GF-D8 (cell line): ENCODE measurements around the gene HSD17B2.

Source experiments
- DNase-seq: peaks from one replicate; lab custom pipeline; 2025; lab: John Stamatoyannopoulos, UW

Gene HSD17B2

DNA sequence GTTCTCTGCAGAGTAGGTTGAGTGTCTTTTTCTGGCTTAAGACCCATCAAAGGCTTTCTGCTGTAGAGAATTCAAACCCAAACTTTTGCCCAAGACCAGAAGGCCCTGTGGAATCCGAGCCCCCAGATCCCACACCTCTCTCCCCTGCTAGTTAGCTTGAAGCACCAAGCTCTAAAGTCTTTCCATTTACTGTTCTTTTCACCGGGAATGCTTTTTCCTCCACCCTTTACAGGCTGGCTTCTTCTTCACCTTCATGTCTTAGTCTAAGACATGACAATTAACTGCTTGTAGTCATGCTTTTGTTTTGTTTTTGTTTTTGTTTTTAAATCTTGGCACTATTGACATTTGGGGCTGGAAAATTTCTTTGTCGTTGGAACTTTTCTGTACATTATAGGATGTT, 15.5 kb downstream of the HSD17B2 start:
- DNase-seq: no peak

DNA sequence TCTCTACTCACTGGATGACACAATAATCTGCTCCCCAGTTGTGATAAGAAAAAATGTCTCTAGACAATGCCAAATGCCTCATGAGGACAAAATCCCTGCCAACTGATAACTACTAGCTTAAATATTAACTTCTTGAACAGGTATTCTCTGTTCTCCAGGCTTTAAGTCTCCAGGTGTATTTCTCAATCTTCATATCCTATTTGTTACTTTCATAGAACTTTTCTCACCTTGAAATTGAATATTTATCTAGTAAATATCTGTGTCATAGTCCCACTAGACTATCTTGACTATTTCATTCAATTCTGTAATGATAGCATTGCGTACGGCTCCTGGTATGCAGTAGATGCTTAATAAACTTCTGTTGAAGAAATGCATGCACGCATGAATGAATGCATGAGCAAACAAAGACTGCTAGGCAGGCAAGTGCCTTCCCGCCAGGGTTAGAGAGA, 15.9 kb downstream of the HSD17B2 start:
- DNase-seq: no peak

DNA sequence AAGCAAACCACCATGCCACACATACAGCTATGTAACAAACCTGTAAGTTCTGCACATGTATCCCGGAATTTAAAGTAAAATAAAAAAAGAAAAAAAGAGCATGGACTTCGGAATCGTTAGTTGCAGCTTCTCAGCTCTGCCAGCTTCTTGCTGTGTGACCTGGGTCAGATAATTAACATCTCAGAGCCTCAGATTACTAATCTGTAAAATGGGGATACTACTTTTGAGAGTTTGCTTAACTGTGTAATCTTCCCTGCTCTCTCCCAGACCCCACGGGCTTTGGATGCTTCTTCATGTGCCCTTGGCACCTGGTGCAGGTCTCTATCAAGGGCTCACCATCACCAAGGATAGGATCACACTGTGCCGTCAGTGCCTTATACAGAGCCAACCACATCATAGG, 16.6 kb downstream of the HSD17B2 start:
- DNase-seq: no peak

DNA sequence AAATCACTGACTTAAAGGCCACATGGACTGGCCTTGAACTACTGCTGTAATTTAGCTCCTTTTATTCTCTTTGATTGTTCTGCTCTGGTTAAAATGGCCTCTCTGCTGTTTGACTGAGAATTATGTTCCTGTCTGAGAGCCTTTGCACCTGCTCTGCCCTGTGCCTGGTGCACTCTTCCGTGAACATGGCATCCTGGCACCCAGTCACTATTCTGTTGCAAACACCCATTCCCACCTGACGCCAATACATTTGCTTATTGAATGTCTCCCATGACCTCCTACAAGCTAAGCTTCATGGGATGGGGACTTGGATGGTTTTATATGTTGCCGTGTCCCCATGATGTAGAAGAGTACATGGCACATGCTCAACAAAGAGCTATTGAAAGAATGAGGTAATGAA, 20.1 kb downstream of the HSD17B2 start:
- DNase-seq: no peak

DNA sequence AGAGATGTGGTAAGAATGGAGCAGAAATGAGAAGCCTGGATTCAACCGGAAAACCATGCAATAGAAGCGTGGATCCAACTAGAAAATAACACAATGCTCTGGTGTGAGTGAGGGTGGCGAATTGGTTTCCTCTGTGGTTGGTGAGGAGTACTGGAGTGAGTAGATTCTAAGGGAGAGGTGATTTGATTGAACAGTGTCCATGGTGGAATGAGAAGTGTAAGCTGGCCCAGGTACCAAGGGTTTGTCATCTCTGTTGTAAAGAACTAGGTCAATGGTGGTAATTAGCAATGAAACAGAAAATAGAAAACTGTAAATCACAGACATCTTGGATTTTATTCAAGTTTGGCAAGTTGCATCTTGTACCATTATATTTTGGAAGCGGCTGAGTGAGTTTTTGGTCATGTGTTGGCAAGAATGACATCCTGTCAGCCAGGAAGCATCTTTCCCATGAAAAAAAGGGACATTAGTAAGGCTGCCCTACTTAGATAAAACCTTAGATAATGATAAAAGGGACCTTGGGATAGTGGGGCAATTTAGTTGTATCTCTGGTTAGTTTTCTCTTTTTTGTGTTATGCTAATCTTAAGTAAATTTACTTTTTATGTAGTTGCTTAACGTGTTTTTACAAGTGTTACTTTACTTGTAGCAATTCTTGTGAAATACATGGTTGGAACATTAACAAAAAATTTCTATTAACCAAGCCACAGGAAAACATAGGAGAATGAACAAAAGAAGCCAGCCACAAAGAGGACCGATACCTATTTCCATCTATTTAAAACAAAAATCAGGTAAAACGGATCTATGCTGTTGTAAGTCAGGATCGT, 20.9 kb downstream of the HSD17B2 start:
- DNase-seq: no peak

DNA sequence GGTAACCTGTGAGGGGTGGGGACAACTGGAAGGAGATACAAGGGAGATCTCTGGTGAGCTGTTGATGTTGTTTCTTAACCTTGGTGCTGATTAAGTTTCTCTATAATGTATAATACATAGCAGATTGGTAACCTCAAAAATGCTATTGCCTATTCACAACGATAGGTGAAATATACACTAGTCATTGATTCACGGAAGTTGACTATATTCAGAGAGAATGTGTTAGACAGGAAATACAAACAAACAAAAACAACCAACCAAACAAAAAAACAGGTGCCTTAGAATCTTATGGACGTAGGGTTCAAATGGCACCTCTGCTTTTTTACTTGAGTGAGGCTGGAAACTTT, 21.5 kb downstream of the HSD17B2 start:
- DNase-seq: no peak

DNA sequence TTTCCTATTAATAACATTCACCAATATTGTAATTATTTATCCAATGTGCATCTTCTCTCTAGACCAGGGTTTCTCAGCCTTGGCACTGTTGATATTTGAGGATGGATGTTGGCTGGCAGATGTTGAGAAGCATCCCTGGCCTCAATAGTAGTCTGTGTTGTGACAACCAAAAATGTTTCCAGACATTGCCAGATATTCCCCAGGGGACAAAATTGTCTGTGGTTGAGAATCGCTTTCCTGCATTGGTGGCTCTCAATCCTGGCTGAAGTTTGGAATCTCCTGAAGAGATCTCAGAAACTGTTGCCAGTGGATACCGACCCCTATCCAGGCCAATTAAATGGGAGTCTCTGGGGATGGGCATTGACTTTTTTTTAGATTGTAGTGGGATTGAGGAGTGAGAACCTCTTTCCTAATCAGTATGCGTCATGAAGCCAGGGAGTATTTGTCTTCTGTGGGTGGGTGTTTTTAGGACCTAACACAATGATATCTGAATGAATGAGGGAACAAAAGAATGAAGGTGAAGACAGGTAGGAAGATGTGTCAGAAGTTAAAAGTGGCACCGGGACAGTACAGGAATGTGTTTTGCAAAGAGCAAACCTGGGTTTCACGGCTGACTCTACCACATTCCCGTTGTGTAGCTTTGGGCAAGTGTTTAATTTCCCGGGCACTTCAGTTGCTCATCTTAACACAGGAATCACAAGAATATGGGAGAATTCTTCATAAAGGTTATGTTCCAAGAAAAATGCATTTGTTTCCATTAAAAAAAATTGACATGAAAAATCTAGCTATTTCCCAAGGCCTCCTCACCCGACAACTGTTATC, 24.3 kb downstream of the HSD17B2 start:
- DNase-seq: no peak

DNA sequence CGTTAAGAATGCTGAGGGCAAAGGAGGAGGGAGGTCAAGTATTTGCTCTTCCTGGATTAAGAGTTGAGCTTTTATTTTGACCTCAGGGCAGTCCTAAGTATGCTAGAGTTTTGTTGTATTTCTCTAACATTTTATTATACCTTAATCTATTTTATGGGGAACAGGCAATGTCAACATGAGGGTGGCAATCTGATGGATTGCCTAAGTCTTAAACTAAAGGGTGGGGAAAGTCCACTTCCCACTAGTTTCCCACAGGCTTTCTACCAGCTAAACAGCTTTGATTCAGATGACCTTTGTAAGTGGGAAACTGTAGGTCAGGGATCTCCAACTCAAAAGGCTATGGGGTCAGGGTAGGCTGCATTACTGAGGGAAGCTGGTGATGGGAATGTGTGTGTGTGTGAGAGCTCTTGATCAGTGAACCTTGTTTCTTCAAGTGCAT, 24.9 kb downstream of the HSD17B2 start:
- no peak for DNase-seq

DNA sequence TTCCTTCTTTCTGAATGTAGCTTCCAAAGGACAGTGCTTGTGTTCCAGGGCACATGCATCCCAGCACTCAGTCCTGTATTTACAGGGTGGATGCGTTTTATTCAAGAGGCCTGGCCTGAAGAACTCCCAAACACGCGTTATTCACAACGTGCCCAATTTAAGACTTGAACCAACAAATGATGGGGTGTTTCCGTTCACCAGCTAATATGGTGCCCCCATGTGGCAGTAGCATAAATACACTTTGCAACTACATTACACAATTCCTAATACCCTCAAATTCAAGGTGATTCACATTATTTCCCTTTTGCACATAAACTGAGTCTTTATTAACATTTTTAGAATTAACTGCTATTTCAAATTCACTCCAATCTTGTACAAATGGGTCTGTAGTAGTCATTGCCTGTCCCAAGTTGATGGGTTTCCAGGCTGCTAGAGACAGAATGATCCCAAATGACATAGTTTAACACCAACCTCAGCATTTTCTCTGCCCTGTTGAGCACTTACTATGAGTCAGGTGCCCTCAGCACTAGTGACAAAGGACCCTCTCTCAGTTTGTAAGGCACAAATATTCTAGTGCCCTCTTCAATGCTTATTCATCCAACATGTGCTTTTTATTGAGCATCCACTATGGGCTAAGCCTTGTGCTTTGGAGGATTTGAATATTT, 26.9 kb downstream of the HSD17B2 start:
- DNase-seq: no peak

DNA sequence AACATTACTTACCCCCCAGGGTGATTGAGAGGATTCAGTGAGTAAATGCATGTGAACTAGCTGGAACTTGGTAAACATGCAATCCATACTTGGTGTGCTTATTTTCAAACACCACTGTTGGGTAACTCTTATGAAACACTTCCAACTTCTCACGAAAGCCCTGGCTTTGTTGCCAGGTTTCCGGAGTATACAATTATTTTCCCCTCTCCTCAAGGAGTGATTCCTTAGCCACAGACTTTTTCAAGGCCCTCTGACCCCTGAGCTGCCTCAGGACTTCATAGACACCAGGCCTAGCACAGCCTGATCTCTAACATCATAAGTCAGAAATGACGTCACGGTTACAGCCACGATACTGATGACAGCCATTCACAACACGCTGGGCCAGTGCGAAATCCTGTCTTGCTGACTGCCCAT, 27.6 kb downstream of the HSD17B2 start:
- no peak for DNase-seq

DNA sequence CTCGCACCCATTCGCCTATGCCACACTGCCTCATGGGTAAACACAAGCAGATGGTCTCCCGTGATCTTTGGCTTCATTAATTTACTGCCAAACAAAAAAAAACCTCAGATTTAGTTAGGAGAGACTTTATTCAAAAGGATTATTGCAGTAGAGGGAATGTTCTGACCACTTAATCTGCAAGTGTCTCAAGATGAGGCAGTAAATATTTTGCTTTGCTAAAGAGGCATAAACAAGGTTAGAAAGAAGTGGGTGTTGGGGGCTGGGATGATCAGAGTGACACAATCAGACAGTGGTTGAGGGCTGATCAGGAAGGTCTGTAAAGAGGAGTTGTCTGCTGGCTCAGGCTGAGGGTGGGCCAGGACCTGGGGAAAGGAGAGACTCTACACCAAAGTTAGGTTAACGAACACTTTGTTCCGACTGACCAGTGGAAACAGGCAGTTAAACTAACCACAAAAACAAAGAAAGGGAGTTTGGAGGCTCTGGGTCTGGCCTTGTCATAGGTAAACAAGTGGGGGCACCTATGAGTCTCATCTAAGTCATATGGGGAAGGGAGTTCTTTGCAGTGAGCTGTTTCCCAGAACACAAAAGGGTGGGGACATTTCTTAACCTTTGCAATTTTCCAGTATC, 28.5 kb downstream of the HSD17B2 start:
- DNase-seq: no peak

DNA sequence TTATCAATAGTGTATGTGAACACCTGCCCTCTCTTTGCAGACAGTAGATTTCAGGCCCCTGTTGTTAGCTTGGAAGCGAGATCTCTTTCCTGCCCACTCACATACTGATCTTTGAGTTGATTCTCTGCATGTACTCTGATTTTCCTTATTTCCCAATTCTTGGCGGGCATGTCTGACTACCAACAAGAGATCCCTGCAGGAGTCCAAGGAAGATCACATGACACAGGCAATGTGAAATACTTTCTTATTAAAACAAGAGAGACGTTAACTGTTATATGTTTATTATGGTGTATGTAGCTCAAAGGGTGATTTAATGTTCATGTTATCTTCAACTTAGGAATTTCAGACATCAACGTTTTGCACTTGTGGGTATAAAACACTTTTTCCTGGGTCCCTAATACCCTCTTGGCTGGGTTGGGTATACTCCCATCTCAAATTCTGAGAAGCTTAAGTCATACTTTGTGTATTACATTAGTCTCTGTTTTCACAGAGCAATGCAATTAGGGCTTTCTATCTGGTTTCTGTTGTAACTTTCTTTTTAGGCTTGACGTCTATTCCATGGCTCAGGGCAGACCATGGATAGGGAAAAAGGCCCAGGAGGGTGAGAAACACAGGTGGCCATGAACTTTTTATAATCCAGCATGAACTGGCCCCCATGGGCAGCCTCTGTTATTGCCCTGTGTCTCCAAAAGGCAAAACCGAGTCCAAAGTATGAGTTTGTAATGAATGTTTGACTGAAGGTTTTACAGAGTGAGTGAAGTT, 32.2 kb downstream of the HSD17B2 start:
- no peak for DNase-seq

DNA sequence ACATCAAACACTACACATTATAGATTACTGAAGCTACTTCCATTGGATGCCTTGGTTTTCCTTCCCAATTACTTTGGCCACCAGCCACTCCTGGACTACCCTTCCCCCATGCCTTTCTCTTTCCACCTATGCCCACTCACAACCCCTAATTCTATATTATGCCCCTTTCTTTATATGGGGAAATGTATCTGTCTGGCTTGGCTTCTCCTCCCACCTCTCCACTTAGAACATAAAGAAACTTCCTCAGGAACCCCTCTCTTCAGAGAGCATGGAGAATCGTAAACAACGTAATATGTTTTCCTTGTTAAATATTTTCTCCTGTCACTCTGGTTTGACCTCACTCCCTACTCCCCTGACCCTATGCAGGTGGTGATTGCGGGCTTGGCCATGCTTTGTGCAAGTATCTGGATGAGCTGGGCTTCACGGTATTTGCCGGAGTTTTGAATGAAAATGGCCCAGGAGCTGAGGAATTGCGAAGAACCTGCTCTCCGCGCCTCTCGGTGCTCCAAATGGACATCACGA, 32.8 kb downstream of the HSD17B2 start:
- no peak for DNase-seq

DNA sequence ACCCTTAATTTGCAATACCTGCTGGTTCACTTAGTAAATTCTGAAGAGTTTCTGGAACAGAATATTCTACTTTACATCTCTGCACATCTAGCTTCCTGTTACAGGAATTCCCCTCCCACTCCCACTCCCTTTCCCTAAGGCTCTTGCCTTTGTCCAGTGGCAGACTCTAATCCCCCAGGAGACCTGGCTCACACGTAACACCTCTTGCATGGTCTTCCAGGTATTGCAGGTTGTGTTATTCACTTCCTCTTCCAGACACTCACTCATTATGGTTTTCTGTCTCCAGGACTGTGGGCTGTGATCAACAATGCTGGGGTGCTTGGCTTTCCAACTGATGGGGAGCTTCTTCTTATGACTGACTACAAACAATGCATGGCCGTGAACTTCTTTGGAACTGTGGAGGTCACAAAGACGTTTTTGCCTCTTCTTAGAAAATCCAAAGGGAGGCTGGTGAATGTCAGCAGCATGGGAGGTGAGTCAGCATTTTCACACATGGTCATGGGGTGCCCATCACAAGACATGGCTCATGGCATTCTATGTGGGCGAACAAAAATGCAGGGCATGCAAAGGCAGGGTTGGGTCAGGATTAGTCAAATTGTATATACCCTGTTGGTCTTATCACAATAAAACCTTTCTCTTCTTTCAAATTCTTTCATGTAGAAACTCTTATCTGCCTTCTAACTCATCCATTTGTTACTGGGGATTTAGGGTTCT, 35.8 kb downstream of the HSD17B2 start:
- no peak for DNase-seq

DNA sequence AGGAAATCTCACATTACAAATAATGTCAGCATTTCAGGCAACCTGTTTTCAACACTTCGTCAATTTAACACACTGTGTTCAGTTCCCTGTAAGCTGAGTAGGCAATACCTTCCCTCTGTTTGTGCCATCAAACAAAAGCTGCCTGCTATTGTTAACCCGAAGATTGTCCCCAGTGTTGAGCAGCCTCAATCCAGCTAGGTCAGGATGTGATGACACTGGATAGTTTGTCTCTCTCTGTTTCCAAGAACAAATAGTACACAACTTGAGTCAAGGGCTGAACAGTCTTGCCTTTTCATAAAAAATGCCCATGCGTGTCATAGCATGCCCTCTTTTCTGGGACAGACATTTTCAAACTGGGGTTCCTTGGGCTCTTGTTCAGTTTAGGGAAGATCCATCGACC, 36.4 kb downstream of the HSD17B2 start:
- DNase-seq: no peak

DNA sequence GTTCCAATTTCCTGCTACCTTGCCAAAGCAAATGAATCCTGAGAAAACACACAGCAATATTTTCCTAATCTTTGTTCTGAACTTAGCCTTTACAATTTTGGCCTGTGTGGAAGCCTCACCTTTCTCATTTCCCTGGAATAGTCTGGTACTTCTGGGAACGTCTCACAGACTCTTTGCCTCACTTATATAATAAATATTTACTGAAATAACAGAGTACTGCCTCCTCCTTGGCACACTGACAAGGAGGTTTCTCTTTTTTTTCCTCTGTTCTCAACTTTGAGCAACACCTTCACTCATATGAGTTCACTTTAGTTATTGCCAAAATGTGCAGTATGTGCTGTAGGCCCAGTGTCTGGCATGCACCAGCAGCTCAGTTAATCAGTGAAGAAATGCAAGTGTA, 37.3 kb downstream of the HSD17B2 start:
- DNase-seq: no peak

DNA sequence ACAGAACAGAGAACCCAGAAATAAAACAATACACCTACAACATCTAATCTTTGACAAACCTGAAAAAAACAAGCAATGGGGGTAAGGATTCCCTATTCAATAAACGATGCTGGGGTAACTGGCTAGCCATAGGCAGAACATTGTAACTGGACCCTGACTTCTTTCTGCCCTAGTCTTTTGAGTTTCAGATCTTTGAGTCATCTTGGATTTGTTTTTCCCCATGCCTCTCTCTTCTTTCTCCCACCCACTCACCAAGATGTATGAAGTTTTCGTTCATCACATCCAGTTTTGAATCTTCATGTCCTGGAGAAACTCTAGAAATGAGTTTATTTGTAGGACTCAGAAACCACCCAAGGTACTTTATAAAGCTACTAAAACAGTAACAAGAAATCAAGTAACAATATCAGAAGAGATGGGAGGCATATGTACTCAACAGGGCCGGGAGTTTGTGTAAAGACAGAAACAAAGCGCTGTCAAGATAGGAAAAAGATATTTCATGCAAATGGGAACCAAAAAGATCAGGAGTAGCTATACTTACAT, 39.0 kb downstream of the HSD17B2 start:
- no peak for DNase-seq

DNA sequence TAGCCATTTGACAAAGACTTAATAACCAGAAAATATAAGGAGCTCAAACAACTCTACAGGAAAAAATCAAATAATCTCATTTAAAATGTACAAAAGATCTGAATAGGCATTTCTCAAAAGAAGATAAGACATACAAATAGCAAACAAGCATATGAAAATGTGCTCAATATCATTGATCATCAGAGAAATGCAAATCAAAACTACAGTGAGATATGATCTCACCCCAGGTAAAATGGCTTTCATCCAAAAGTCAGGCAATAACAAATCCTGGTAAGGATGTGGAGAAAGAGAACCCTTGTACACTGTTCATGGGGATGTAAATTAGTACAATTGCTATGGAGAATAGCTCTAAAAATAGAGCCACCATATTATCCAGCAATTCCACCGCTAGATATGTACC, 43.1 kb downstream of the HSD17B2 start:
- DNase-seq: no peak

DNA sequence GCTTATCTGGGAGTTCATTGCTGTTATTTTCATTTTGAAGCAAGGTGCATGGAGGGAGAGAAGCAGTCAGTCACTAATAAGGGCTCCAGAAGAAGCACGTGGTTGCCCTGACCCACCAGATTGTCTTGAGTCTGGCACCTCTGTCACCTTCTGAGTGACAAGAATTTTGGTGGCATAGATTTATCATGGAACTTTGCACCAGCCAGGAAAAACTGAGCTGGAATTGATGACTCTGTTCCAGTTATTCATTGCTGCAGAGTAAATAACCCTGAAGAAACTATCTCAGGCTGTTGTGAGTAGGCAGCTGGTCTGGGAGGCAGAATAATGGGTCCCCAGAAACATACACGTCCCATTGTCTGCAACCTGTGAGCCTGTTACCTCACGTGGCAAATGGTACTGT, 44.8 kb downstream of the HSD17B2 start:
- no peak for DNase-seq

DNA sequence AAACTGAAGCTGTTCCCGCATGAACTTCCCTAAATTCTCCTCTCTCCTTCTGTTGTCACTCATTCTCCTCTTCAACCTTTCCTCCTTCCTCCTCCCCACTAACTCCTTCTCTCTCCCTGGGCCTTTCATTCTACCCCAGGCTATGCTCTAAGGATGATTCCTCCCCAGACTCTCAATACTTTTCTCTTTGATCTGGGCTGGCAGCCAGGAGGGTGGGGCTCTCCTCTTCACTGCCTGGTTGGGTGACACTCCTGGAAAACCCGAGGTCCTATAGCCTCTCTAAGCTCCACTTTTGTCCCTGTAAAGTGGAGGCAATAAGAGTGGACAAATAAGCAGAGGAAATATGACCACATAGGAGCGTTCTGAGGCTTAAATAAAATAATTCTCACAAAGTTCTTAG, 46.2 kb downstream of the HSD17B2 start:
- DNase-seq: no peak
